ENCODE measurements around the gene SULF2. TPM values are rescaled to one million over a fixed set of nuclear protein-coding genes. Genes with fewer than 3 reads are reported as not detected.

The SULF2 gene
- total and polyA plus RNA-seq, 2 of the 4 experiments (the other 2 are of a cell fraction), result 0.54 to 0.77 TPM

DNA sequence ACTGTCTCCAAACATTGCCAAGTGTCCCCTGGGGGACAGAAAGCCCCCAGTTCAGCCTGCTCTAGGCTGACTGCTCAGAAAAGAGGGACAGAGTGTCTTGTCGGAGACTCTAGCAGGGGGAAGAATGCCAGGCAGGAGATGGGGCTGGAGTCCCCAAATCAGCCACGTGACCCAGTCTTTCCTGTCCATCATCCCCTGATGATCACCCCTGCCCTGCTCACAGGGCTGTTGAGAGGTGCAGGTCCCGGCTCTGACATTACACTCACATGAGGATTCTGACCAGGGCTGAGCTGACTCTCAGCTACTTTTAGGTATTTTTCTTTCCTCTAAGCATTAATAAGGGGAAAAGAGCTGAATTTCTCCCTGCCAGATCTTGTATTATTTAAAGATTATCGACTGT lies 115.8 kb downstream of the SULF2 start:
- Histone ChIP-seq H2BK5ac (ENCODE audit: low read depth, low read length, poor library complexity, severe bottlenecking) (no peak overlapping the region), H2BK120ac (ENCODE audit: low read depth, low read length) (no peak overlapping the region), H3K23ac (ENCODE audit: low read depth, low read length) (no peak overlapping the region), H3K4me3 (ENCODE audit: insufficient read depth, low read depth, low read length) (no peak overlapping the region), H3K4me1 (ENCODE audit: control insufficient read depth, insufficient read depth, low read length) (no peaks in the 10 kb centered on the region), H2BK15ac (ENCODE audit: low read depth, low read length) (no peak overlapping the region), H4K20me1 (ENCODE audit: insufficient read depth, low read length) (no peaks in the 10 kb centered on the region), H2AK5ac (ENCODE audit: low read depth, low read length) (no peak overlapping the region), H3K79me1 (ENCODE audit: low read depth in 1 of 2, low read length in 2 of 2) (no peaks in the 10 kb centered on the region), H4K91ac (ENCODE audit: insufficient read depth, low read depth, low read length) (no peak overlapping the region), H3K9me1 (ENCODE audit: insufficient read depth, low read length) (no peaks in the 10 kb centered on the region), H3K36me3 (ENCODE audit: control insufficient read depth, insufficient read depth, low read length) (no peaks in the 10 kb centered on the region), H3K9ac (ENCODE audit: low read depth, low read length) (no peak overlapping the region), H3K14ac (replicated peaks; ENCODE audit: low read depth, low read length) (no peak overlapping the region), H2AK9ac (replicated peaks; ENCODE audit: low read depth, low read length, poor library complexity) (no peak overlapping the region), H4K8ac (ENCODE audit: low read depth in 2 of 2, low read length in 2 of 2) (no peak overlapping the region), H3K9me3 (ENCODE audit: control insufficient read depth, insufficient read depth, low read length) (no peaks in the 10 kb centered on the region), H3K27ac (ENCODE audit: insufficient read depth, low read length) (no peak overlapping the region), H3K27me3 (ENCODE audit: control insufficient read depth, insufficient read depth, low read length) (peaks cover 8% of the 10 kb centered on the region), H3K4me2 (ENCODE audit: low read depth, low read length) (no peak overlapping the region), H3K56ac (ENCODE audit: extremely low read depth, insufficient read depth, low read length) (no peak overlapping the region), H2AFZ (replicated peaks; ENCODE audit: low read length, poor library complexity) (no peak overlapping the region), H2BK20ac (ENCODE audit: low read depth, low read length) (no peak overlapping the region), H3K4ac (ENCODE audit: low read depth, low read length) (no peak overlapping the region), H4K5ac (ENCODE audit: low read depth, low read length) (no peak overlapping the region), H3K18ac (ENCODE audit: low read depth, low read length) (no peak overlapping the region)
- ChIA-PET POLR2A (ENCODE audit: unreplicated experiment) (no interaction called here), CTCF (interaction anchor here (1.1 kb wide), 1 partner anchor 626 kb away, joined by 3 read pairs; no protein-coding TSS in a partner anchor)
- no CpG with 5 or more reads among the region's 4 CpGs for WGBS, 2 experiments (ENCODE audit: extremely low coverage in 2 of 2, insufficient read length in 1 of 2)
- dilution Hi-C loops (cut with HindIII; ENCODE audit: low sequenced_read_pairs, unreplicated experiment) (no loop called here), in situ Hi-C loops (cut with MboI; ENCODE audit: low sequenced_read_pairs) (loop anchor here (25.0 kb wide), 1 partner anchor 1243 kb away; the partner anchor contains the start of gene ARFGEF2), intact Hi-C loops (cut with micrococcal nuclease) (no loop called here)
- no peak for TF ChIP-seq USF2 (IDR thresholded peaks at IDR 0.05; ENCODE audit: low read depth, low read length)
- no peak for TF ChIP-seq MAFK (IDR thresholded peaks at IDR 0.05; ENCODE audit: low read depth, low read length)
- no peak for TF ChIP-seq CHD1 (IDR thresholded peaks at IDR 0.05; ENCODE audit: low read depth, low read length)
- no peak for TF ChIP-seq NFE2L2 (IDR thresholded peaks at IDR 0.05; ENCODE audit: low read depth, low read length)
- TF ChIP-seq CEBPB (IDR thresholded peaks at IDR 0.05; ENCODE audit: low read depth, low read length), result no peak
- no peak for TF ChIP-seq RCOR1 (IDR thresholded peaks at IDR 0.05; ENCODE audit: insufficient replicate concordance, low read length)
- no peak for TF ChIP-seq FOS (IDR thresholded peaks at IDR 0.05; ENCODE audit: low read depth, low read length)
- TF ChIP-seq MAZ (IDR thresholded peaks at IDR 0.05; ENCODE audit: borderline replicate concordance, low read depth, low read length), result no peak
- TF ChIP-seq BHLHE40 (IDR thresholded peaks at IDR 0.05; ENCODE audit: low read depth, low read length), result no peak
- DNase-seq (no peak), ATAC-seq (ENCODE audit: low read depth) (no peak)
- no TSS peak for BruUV-seq (replicated peaks)

Measured in IMR-90 (cell line).